Endothelial cell of umbilical vein (primary cell): ENCODE measurements around the gene CNR2. TPM values are rescaled to one million over a fixed set of nuclear protein-coding genes. Genes with fewer than 3 reads are reported as not detected.

Experiments used
- BruUV-seq: library from RNA; stranded (reverse); fragments of 400-500 nt; replicated peaks from 2 replicates; lab custom pipeline; 2021; lab: Mats Ljungman, UMichigan
- CTCF ChIA-PET: fragments of 300-600, 350-600 bp; sonication (Branson Sonifier 250); formaldehyde crosslinking; loops from one replicate; lab custom pipeline; 2021; ENCODE audit warnings: antibody characterized with exemption, inconsistent platforms; lab: Charles Lee
- POLR2A ChIA-PET: fragments of 300-600, 350-600 bp; sonication (Branson Sonifier 250); formaldehyde crosslinking; loops from one replicate; lab custom pipeline; 2021; ENCODE audit warnings: antibody characterized with exemption, inconsistent platforms; lab: Charles Lee
- DNase-seq: peaks from one replicate; pipeline ENCODE4 v3.0.0-alpha.2; 2011; ENCODE audit warnings: low read depth, low spot score
- FAIRE-seq: peaks from 2 replicates; lab custom pipeline; 2011; peaks lifted over from hg19 to GRCh38; lab: Jason Lieb, UNC
- H2AFZ ChIP-seq: 2 replicates; pipeline ENCODE4 v1.6.0; 2012; ENCODE audit warnings: low read depth, low read length, control low read depth, inconsistent platforms
- H3K27ac ChIP-seq: 2 replicates; pipeline ENCODE4 v1.5.1; 2011; ENCODE audit warnings: low read depth, mild to moderate bottlenecking, control low read depth, low read length, moderate library complexity; ENCODE audit not compliant: insufficient read depth
- H3K27me3 ChIP-seq, 2 experiments: 2 replicates each; pipeline versions ENCODE4 v1.6.0 to v1.6.1; 2011; ENCODE audit warnings: low read length in 2 of 2, mixed read lengths in 1 of 2; ENCODE audit not compliant: control insufficient read depth in 2 of 2, insufficient read depth in 2 of 2
- H3K36me3 ChIP-seq, 2 experiments: 2 replicates in 1 of 2; 3 replicates in 1 of 2; pipeline ENCODE4 v1.5.1; 2011; ENCODE audit warnings: low read length in 2 of 2, mild to moderate bottlenecking in 1 of 2, moderate library complexity in 1 of 2; ENCODE audit not compliant: control insufficient read depth in 2 of 2, insufficient read depth in 2 of 2; ENCODE audit errors: extremely low read depth in 1 of 2
- H3K4me1 ChIP-seq: 3 replicates; pipeline ENCODE4 v1.5.1; 2011; ENCODE audit warnings: mild to moderate bottlenecking, low read length; ENCODE audit not compliant: control insufficient read depth, insufficient read depth; ENCODE audit errors: extremely low read depth
- H3K4me2 ChIP-seq: 2 replicates; pipeline ENCODE4 v1.6.1; 2011; ENCODE audit warnings: low read length, control low read depth, mixed read lengths; ENCODE audit not compliant: insufficient read depth
- H3K4me3 ChIP-seq, 3 experiments: fragments of 200-600 bp in 1 of 3; sonication (generic), shearing (Covaris generic) in 1 of 3; replicated peaks in 1 of 3; 2 replicates each; pipeline ENCODE4 v1.5.1; 2011 to 2016; ENCODE audit warnings: control low read depth in 3 of 3, low read length in 3 of 3, mild to moderate bottlenecking in 2 of 3, inconsistent platforms in 1 of 3, low read depth in 1 of 3, moderate library complexity in 1 of 3; ENCODE audit not compliant: insufficient read depth in 1 of 3
- H3K79me2 ChIP-seq: 2 replicates; pipeline ENCODE4 v1.6.0; 2012; ENCODE audit warnings: low read length, inconsistent platforms; ENCODE audit not compliant: control insufficient read depth, insufficient read depth
- H3K9ac ChIP-seq: replicated peaks from 2 replicates; pipeline ENCODE3; 2011; ENCODE audit warnings: low read length, control low read depth; ENCODE audit not compliant: insufficient read depth; ENCODE audit errors: extremely low read depth
- H3K9me1 ChIP-seq: replicated peaks from 3 replicates; pipeline ENCODE4 v1.6.0; 2011; ENCODE audit warnings: mild to moderate bottlenecking, low read length; ENCODE audit not compliant: control insufficient read depth, insufficient read depth; ENCODE audit errors: extremely low read depth
- H3K9me3 ChIP-seq: replicated peaks from 2 replicates; pipeline ENCODE4 v1.5.1; 2012; ENCODE audit warnings: low read length, inconsistent platforms; ENCODE audit not compliant: control insufficient read depth, insufficient read depth
- H4K20me1 ChIP-seq: replicated peaks from 2 replicates; pipeline ENCODE3; 2011; ENCODE audit warnings: mild to moderate bottlenecking, low read length; ENCODE audit not compliant: control insufficient read depth, insufficient read depth; ENCODE audit errors: extremely low read depth
- CTCF ChIP-seq, 2 donors: IDR thresholded peaks; 1 replicate in 1 of 2; 2 replicates in 1 of 2; pipeline ENCODE4 v1.5.1; 2011; ENCODE audit warnings: low read length in 2 of 2, mild to moderate bottlenecking in 2 of 2, moderate library complexity in 2 of 2, control low read depth in 1 of 2, inconsistent platforms in 1 of 2, low read depth in 1 of 2; ENCODE audit not compliant: insufficient read depth in 1 of 2; ENCODE audit errors: extremely low read depth in 1 of 2
- EZH2 ChIP-seq: IDR thresholded peaks from 2 replicates; pipeline ENCODE4 v1.6.1; 2012; ENCODE audit warnings: borderline replicate concordance, low read depth, mild to moderate bottlenecking, moderate library complexity, low read length, inconsistent platforms; ENCODE audit not compliant: severe bottlenecking
- FOS ChIP-seq: IDR thresholded peaks from 2 replicates; pipeline ENCODE4 v1.6.1; 2011; ENCODE audit warnings: mild to moderate bottlenecking, low read length, moderate library complexity, borderline replicate concordance; ENCODE audit not compliant: insufficient read depth
- GATA2 ChIP-seq: IDR thresholded peaks from 2 replicates; pipeline ENCODE4 v1.7.0; 2011; ENCODE audit warnings: low read depth, mild to moderate bottlenecking, moderate library complexity, mixed read lengths, low read length; ENCODE audit not compliant: insufficient read length, insufficient read depth
- JUN ChIP-seq: IDR thresholded peaks from 2 replicates; pipeline ENCODE4 v1.6.1; 2011; ENCODE audit warnings: borderline replicate concordance, low read depth; ENCODE audit not compliant: insufficient read length, insufficient read depth
- MAX ChIP-seq: IDR thresholded peaks from 2 replicates; pipeline ENCODE4 v1.6.1; 2011; ENCODE audit not compliant: insufficient read depth, insufficient read length
- MYC ChIP-seq: IDR thresholded peaks from one replicate; pipeline ENCODE4 v1.6.1; 2011; ENCODE audit warnings: mild to moderate bottlenecking, low read depth, low read length
- POLR2A ChIP-seq: IDR thresholded peaks from 2 replicates; pipeline ENCODE4 v1.6.1; 2012; ENCODE audit warnings: low read depth, mild to moderate bottlenecking, control low read depth, low read length
- POLR2AphosphoS5 ChIP-seq: IDR thresholded peaks from 2 replicates; pipeline ENCODE4 v1.6.1; 2012; ENCODE audit warnings: low read depth, mild to moderate bottlenecking, control low read depth, low read length, moderate library complexity; ENCODE audit not compliant: insufficient read depth
- dilution Hi-C: fragments of 300-500 bp; cut with MboI; formaldehyde crosslinking; loops from one replicate; pipeline ENCODE4 v1.15.0; 2019; ENCODE audit warnings: low sequenced_read_pairs; ENCODE audit not compliant: extremely low pct_ligation_motif_present
- intact Hi-C: fragments of 100-400 bp; cut with micrococcal nuclease; formaldehyde crosslinking; loops from one replicate; pipeline ENCODE4 v1.10.0; 2022
- polyA plus RNA-seq, 4 experiments: library from polyadenylated mRNA; depleted of rRNA in 3 of 4; stranded (reverse) in 3 of 4; unstranded in 1 of 4; fragments of >200 nt; gene quantifications; 2 replicates each; pipeline versions ENCODE4 v1.2.1 to v1.2.3, GENCODE V29; 2011 to 2012; ENCODE audit warnings: missing spikeins in 1 of 4
- total RNA-seq: library from RNA; stranded (reverse); gene quantifications from 2 replicates; pipeline ENCODE4 v1.2.3, GENCODE V29; 2021

Gene CNR2
- total and polyA plus RNA-seq, 2 donors (not counting 3 experiments of a cell fraction or from before 2014, with no cell fraction given), result not detected

GRCh38 chr1:23908453-23909341, 4.5 kb downstream of the CNR2 start:
- intact Hi-C loops (no loop called here), dilution Hi-C loops (no loop called here)
- Histone ChIP-seq H3K36me3 (no peaks in the 10 kb centered on the region), H3K27ac (no peak overlapping the region), H3K9me3 (no peaks in the 10 kb centered on the region), H3K4me2 (no peak overlapping the region), H3K9me1 (no peaks in the 10 kb centered on the region), H4K20me1 (no peaks in the 10 kb centered on the region), H3K79me2 (no peaks in the 10 kb centered on the region), H3K27me3 (peaks cover 19 to 21% of the 10 kb centered on the region in 2 experiments), H3K4me3 (no peak overlapping the region), H3K4me1 (no peaks in the 10 kb centered on the region), H3K9ac (no peak overlapping the region), H2AFZ (no peak overlapping the region)
- no peak for DNase-seq
- no peak for FAIRE-seq
- CTCF ChIA-PET, result interaction anchor here (1.0 kb wide), 1 partner anchor 8 kb away, joined by 5 read pairs; no protein-coding TSS in a partner anchor
- POLR2A ChIA-PET, result no interaction called here
- no TSS peak for BruUV-seq
- TF ChIP-seq FOS (no peak), GATA2 (no peak), MAX (no peak), POLR2AphosphoS5 (no peak), CTCF (IDR thresholded peaks at IDR 0.05; ENCODE audit: extremely low read depth in 1 of 2, insufficient read depth in 1 of 2, low read depth in 1 of 2, low read length in 2 of 2) (no peak), MYC (no peak), POLR2A (no peak), EZH2 (no peak), JUN (no peak)
